Vagina (tissue), 2 donors: Measurements from ENCODE around the gene FAM180A.
"Not testable (repeated sequence)": the region's sequence is repeated elsewhere in the genome, so short reads cannot be mapped to it uniquely, and the experiment has no call there.

Experiments used
- POLR2AphosphoS5 ChIP-seq, 2 donors: sonication (generic); formaldehyde crosslinking; IDR thresholded peaks; one replicate each; pipeline ENCODE4 v1.9.0; 2017; ENCODE audit warnings: antibody characterized with exemption in 2 of 2, mild to moderate bottlenecking in 2 of 2, low read depth in 1 of 2; ENCODE audit not compliant: insufficient read depth in 1 of 2
- TF ChIP-seq, protein P1 (sequence below), 3 experiments: fragments of 450-650 bp in 2 of 3; fragments of 200-600 bp in 1 of 3; sonication (generic) in 1 of 3; IDR thresholded peaks; one replicate each; pipeline ENCODE4 v1.5.1; 2017 to 2019; ENCODE audit warnings: antibody characterized with exemption in 3 of 3, mild to moderate bottlenecking in 2 of 3, moderate library complexity in 2 of 3

DNA sequence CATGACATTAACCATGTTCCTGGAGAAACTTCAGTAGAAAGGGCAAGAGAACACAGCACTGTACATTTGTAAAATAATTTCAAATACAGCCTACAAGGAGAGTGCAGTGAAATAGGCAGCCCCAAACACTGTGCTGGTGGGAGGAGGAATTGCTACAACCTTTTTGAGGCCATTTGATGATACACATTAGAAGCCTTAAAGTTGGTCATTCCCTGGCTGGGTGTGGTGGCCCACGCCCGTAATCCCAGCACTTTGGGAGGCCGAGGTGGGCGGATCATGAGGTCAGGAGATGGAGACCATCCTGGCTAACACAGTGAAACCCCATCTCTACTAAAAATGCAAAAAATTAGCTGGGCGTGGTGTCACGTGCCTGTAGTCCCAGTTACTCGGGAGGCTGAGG lies 56.0 kb downstream of the FAM180A start:
- TF ChIP-seq POLR2AphosphoS5 (IDR thresholded peaks at IDR 0.05; ENCODE audit: insufficient read depth in 1 of 2, low read depth in 1 of 2), result not testable (repeated sequence)
- TF ChIP-seq, protein P1, sequence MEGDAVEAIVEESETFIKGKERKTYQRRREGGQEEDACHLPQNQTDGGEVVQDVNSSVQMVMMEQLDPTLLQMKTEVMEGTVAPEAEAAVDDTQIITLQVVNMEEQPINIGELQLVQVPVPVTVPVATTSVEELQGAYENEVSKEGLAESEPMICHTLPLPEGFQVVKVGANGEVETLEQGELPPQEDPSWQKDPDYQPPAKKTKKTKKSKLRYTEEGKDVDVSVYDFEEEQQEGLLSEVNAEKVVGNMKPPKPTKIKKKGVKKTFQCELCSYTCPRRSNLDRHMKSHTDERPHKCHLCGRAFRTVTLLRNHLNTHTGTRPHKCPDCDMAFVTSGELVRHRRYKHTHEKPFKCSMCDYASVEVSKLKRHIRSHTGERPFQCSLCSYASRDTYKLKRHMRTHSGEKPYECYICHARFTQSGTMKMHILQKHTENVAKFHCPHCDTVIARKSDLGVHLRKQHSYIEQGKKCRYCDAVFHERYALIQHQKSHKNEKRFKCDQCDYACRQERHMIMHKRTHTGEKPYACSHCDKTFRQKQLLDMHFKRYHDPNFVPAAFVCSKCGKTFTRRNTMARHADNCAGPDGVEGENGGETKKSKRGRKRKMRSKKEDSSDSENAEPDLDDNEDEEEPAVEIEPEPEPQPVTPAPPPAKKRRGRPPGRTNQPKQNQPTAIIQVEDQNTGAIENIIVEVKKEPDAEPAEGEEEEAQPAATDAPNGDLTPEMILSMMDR (IDR thresholded peaks at IDR 0.05), result not testable (repeated sequence)
